HG02884 (cell line): ENCODE data around the gene ZNF587B.
"Not testable (repeated sequence)": the region's sequence is repeated elsewhere in the genome, so short reads cannot be mapped to it uniquely, and the experiment has no call there.

Experiments used
- ATAC-seq: cut with Tn5 transposase; IDR thresholded peaks from one replicate; pipeline ENCODE4 v1.9.1; 2021; ENCODE audit warnings: mild to moderate bottlenecking, moderate library complexity; ENCODE audit not compliant: unreplicated experiment

Gene ZNF587B

GRCh38 chr19:57869655-57870054 is 39.6 kb downstream of the ZNF587B start:
- ATAC-seq = not testable (repeated sequence)

DNA sequence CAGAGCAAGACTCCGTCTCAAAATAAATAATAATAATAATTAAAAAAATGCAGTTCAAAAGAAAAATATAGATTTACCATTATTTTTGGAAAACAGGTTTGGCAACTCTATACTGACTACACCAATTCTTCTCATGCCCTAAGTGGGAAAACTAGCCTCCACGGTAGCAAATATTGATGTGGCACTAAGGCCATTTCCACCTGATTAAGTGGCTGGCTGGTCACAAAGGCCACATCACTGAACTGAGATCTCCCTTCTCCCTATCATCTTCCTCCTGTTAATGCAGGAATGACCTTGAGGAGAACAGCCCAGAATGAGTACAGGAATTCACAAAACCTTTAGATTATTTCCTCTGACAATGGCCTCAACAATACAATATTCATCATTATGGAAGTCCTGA is 40.1 kb downstream of the ZNF587B start:
- no peak for ATAC-seq

DNA sequence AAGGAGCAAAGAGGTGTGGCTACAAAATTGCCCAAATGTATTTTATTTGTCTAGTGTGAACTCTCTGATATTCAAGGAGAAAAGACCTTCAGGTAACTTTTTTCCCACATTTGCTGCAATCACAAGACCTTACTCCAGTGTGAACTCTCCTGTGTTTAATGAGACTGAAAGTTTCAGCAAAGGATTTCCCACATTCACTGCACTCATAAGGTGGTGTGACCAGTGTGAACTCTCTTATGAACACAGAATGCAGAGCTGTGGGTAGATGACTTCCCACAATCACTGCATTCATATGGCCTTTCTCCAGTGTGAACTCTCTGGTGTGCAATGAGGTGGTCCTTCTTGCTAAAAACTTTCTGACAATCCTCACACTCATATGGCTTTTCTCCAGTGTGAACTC is 42.4 kb downstream of the ZNF587B start:
- ATAC-seq = no peak

DNA sequence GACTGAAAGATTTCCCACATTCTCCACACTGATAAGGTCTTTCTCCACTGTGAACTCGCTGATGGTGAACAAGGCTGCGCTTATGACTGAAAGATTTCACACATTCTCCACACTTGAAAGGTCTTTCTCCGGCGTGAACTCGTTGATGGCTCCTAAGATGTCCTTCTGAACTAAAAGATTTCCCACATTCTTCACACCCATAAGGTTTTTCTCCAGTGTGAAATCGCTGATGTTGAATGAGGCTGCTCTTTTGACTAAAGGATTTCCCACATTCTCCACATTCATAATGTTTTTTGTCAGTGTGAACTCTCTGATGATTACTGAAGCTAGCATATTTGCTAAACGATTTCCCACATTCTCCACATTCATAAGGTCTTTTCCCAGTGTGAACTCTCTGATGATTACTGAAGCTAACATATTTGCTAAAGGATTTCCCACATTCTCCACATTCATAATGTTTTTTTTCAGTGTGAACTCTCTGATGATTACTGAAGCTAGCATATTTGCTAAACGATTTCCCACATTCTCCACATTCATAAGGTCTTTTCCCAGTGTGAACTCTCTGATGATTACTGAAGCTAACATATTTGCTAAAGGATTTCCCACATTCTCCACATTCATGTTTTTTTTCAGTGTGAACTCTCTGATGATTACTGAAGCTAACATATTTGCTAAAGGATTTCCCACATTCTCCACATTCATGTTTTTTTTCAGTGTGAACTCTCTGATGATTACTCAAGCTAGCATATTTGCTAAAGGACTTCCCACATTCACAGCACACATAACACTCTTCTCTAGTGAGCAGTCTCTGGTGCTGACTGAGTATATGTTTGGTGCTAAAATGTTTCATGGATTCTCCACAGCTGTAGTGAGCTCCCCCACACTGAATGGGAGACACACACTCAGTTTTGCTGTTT is 44.0 kb downstream of the ZNF587B start:
- not testable (repeated sequence) for ATAC-seq

- ATAC-seq = no peak
Observed at GRCh38 chr19:57886046-57886445, 55.9 kb downstream of the ZNF587B start.

DNA sequence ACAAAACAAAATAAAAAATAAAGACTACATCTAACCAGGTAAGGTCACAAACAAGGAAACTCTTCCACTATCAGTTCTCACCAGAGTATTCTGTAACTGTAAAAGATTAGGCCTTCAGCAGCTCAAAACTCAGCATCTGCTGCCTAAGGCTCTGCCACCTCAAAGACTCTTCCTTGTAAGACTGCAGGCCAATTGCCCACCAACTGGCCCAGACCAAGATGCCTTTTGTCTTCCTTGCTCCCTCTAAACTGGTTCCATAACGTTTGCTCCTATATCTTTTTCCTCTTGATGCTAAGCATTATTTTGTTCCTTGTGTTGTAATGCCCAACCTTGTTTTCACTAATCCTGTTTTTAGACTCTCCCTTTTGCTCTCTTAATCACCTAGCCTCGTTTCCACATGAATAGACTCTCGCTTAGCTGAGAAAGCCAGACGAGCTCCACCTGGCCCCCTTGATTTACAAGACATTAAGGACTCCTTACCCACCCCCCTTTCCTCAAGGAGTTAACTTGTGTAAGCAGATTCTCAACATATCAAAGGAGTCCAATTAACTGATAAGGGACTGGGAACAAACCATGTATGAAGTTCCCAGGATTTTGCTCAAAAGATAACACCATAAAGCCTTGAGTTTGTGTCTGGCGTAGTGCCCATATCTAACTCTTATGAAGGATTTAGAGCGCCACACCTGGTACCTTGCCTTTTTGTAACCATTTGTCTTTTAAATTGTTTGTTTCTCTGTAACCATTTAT is 57.3 kb downstream of the ZNF587B start:
- ATAC-seq = no peak

- ATAC-seq = no peak
Observed at GRCh38 chr19:57888107-57888559, 58.0 kb downstream of the ZNF587B start.

GRCh38 chr19:57888560-57889231 is 58.6 kb downstream of the ZNF587B start, which contains the start of gene ZNF814:
Gene ZNF814 (minus strand): TSS chr19:57889037. CDS start chr19:57888802, 235 bp downstream.
- ATAC-seq = peak; percentile 72

DNA sequence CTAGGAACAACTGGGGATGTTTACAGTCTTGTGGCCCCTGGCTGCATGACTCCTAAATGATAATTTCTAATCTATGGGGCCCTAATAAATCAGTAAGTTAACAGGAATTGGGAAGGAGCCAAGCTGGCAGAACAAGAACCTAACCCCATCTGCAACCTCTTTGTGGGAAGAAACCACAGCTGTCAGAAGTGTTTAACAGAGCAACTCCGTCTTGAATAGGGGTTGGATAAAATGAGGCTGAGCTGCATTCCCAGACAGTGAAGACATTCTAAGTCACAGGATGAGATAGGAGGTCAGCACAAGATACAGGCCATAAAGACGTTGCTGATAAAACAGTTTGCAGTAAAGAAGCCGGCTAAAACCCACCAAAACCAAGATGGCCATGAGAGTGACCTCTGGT is 60.6 kb downstream of the ZNF587B start:
- not testable (repeated sequence) for ATAC-seq
